ENCODE measurements around the gene NOX4. TPM values are rescaled to one million over a fixed set of nuclear protein-coding genes. Genes with fewer than 3 reads are reported as not detected.
A peak's percentile ranks its signal among the peaks of the same experiment; 100 is the strongest.
"Not testable (repeated sequence)": the region's sequence is repeated elsewhere in the genome, so short reads cannot be mapped to it uniquely, and the experiment has no call there.

Gene NOX4
- total and polyA plus RNA-seq, 2 donors (not counting 3 experiments of a cell fraction or from before 2014, with no cell fraction given): 21.2 to 34.0 TPM

GRCh38 chr11:89379976-89380771, 111.0 kb downstream of the NOX4 start:
- H4K20me1 ChIP-seq (replicated peaks; ENCODE audit: control insufficient read depth, extremely low read depth, insufficient read depth, low read length); H3K36me3 ChIP-seq (ENCODE audit: control insufficient read depth in 2 of 2, extremely low read depth in 1 of 2, insufficient read depth in 2 of 2, low read length in 2 of 2); dilution Hi-C loops (cut with MboI; ENCODE audit: extremely low pct_ligation_motif_present, low sequenced_read_pairs); H3K79me2 ChIP-seq (ENCODE audit: control insufficient read depth, insufficient read depth, low read length); H3K9me1 ChIP-seq (replicated peaks; ENCODE audit: control insufficient read depth, extremely low read depth, insufficient read depth, low read length); H3K27me3 ChIP-seq (ENCODE audit: control insufficient read depth in 2 of 2, insufficient read depth in 2 of 2, low read length in 2 of 2); H3K9me3 ChIP-seq (replicated peaks; ENCODE audit: control insufficient read depth, insufficient read depth, low read length); H2AFZ ChIP-seq (ENCODE audit: low read depth, low read length): not testable (repeated sequence)
- H3K4me2 ChIP-seq (ENCODE audit: insufficient read depth, low read length): peak overlapping the region; percentile 79
- FAIRE-seq (peak; percentile 92), DNase-seq (ENCODE audit: low read depth, low spot score) (peak; percentile 93)
- BruUV-seq (replicated peaks): TSS peak; percentile 80
- peak; percentile 16 for TF ChIP-seq GATA2 (IDR thresholded peaks at IDR 0.05; ENCODE audit: insufficient read depth, insufficient read length, low read depth, low read length)
- TF ChIP-seq POLR2A (IDR thresholded peaks at IDR 0.05; ENCODE audit: low read depth, low read length): peak; percentile 33
- TF ChIP-seq FOS (IDR thresholded peaks at IDR 0.05; ENCODE audit: borderline replicate concordance, insufficient read depth, low read length): peak; percentile 66
- peak; percentile 69 for TF ChIP-seq JUN (IDR thresholded peaks at IDR 0.05; ENCODE audit: borderline replicate concordance, insufficient read depth, insufficient read length, low read depth)
- peak overlapping the region; percentile 98 for H3K27ac ChIP-seq (ENCODE audit: insufficient read depth, low read depth, low read length)
- POLR2A ChIA-PET: interaction anchor here (0.9 to 1.4 kb wide), 3 partner anchors 43 to 226 kb away, joined by 3 to 6 read pairs (median 3); no protein-coding TSS in a partner anchor
- CTCF ChIA-PET: interaction anchor here (0.6 to 2.1 kb wide), 9 partner anchors 9 to 234 kb away, joined by 3 to 11 read pairs (median 4); partner anchors contain the start of gene NOX4
- peak overlapping the region; percentile 84 for H3K9ac ChIP-seq (replicated peaks; ENCODE audit: extremely low read depth, insufficient read depth, low read length)
- peak overlapping the region in 1 of 3 experiments; percentile 29 for H3K4me3 ChIP-seq (replicated peaks in 1 of 3; ENCODE audit: insufficient read depth in 1 of 3, low read depth in 1 of 3, low read length in 3 of 3)
- intact Hi-C loops (cut with micrococcal nuclease): loop anchor here (1.0 kb wide), 1 partner anchor 111 kb away; the partner anchor contains the start of gene NOX4
- peaks cover 34% of the 10 kb centered on the region for H3K4me1 ChIP-seq (ENCODE audit: control insufficient read depth, extremely low read depth, insufficient read depth, low read length)

DNA sequence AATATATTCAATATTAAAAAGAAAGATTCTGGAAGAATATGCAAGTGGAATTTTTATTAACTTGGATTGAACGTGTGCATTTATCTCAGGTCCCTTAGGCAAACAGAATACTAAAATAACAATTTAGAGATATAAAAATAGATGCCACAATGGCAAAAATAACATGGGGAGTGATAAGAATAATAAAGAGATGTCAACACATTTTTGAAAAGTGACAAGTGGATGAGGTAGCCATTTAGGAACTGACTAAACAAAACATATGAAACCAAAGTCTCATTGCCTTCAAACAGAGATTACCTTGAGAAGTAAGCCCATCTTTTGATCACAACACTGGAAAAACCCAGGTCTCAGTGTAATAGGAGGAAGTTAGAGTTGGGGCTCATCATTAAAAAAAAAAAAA, 112.2 kb downstream of the NOX4 start:
- not testable (repeated sequence) for FAIRE-seq; H3K9me3 ChIP-seq (replicated peaks; ENCODE audit: control insufficient read depth, insufficient read depth, low read length)

DNA sequence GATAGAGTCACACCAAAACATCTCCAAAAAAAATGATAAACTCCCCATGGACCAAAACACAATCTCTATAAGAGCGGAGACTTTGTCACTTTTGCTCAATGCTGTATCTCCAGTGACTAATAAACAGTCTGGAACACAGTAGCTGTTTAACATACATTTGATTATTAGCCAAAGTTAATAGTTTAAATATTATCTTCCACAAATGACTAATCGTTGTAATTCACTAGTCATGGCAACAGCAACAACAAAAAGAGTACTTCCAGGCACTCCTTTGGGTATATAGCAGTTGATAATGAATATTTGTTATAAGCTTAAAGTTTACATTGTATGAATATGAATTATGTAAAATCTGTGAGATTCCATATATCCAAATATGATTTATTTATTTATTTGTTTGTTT, 121.8 kb downstream of the NOX4 start:
- H3K9me1 ChIP-seq (replicated peaks; ENCODE audit: control insufficient read depth, extremely low read depth, insufficient read depth, low read length); H2AFZ ChIP-seq (ENCODE audit: low read depth, low read length); H3K4me3 ChIP-seq (replicated peaks in 1 of 3; ENCODE audit: insufficient read depth in 1 of 3, low read depth in 1 of 3, low read length in 3 of 3); intact Hi-C loops (cut with micrococcal nuclease); H3K4me1 ChIP-seq (ENCODE audit: control insufficient read depth, extremely low read depth, insufficient read depth, low read length); FAIRE-seq; DNase-seq (ENCODE audit: low read depth, low spot score); H3K79me2 ChIP-seq (ENCODE audit: control insufficient read depth, insufficient read depth, low read length); H3K27ac ChIP-seq (ENCODE audit: insufficient read depth, low read depth, low read length); H4K20me1 ChIP-seq (replicated peaks; ENCODE audit: control insufficient read depth, extremely low read depth, insufficient read depth, low read length); H3K27me3 ChIP-seq (ENCODE audit: control insufficient read depth in 2 of 2, insufficient read depth in 2 of 2, low read length in 2 of 2); BruUV-seq (replicated peaks); H3K9ac ChIP-seq (replicated peaks; ENCODE audit: extremely low read depth, insufficient read depth, low read length); H3K36me3 ChIP-seq (ENCODE audit: control insufficient read depth in 2 of 2, extremely low read depth in 1 of 2, insufficient read depth in 2 of 2, low read length in 2 of 2); dilution Hi-C loops (cut with MboI; ENCODE audit: extremely low pct_ligation_motif_present, low sequenced_read_pairs); H3K9me3 ChIP-seq (replicated peaks; ENCODE audit: control insufficient read depth, insufficient read depth, low read length); POLR2A ChIA-PET; H3K4me2 ChIP-seq (ENCODE audit: insufficient read depth, low read length): not testable (repeated sequence)
- CTCF ChIA-PET: interaction anchor here (0.8 kb wide), 1 partner anchor 35 kb away, joined by 3 read pairs; no protein-coding TSS in a partner anchor

More for the DNA sequence above, 112.2 kb downstream of the NOX4 start:
- intact Hi-C loops (cut with micrococcal nuclease); DNase-seq (ENCODE audit: low read depth, low spot score); CTCF ChIA-PET; H3K9me1 ChIP-seq (replicated peaks; ENCODE audit: control insufficient read depth, extremely low read depth, insufficient read depth, low read length); H4K20me1 ChIP-seq (replicated peaks; ENCODE audit: control insufficient read depth, extremely low read depth, insufficient read depth, low read length); H3K79me2 ChIP-seq (ENCODE audit: control insufficient read depth, insufficient read depth, low read length); H3K4me2 ChIP-seq (ENCODE audit: insufficient read depth, low read length); POLR2A ChIA-PET; BruUV-seq (replicated peaks); H3K36me3 ChIP-seq (ENCODE audit: control insufficient read depth in 2 of 2, extremely low read depth in 1 of 2, insufficient read depth in 2 of 2, low read length in 2 of 2); H3K27me3 ChIP-seq (ENCODE audit: control insufficient read depth in 2 of 2, insufficient read depth in 2 of 2, low read length in 2 of 2); H3K4me3 ChIP-seq (replicated peaks in 1 of 3; ENCODE audit: insufficient read depth in 1 of 3, low read depth in 1 of 3, low read length in 3 of 3); dilution Hi-C loops (cut with MboI; ENCODE audit: extremely low pct_ligation_motif_present, low sequenced_read_pairs); H3K9ac ChIP-seq (replicated peaks; ENCODE audit: extremely low read depth, insufficient read depth, low read length); H2AFZ ChIP-seq (ENCODE audit: low read depth, low read length): not testable (repeated sequence)
- Histone ChIP-seq H3K4me1 (ENCODE audit: control insufficient read depth, extremely low read depth, insufficient read depth, low read length) (peaks cover 37% of the 10 kb centered on the region), H3K27ac (ENCODE audit: insufficient read depth, low read depth, low read length) (peak overlapping the region; percentile 98)
